Colonic mucosa (tissue), 4 donors: ENCODE data around the gene ENTPD8. TPM values are rescaled to one million over a fixed set of nuclear protein-coding genes. Genes with fewer than 3 reads are reported as not detected.

Experiments used
- DNase-seq: peaks from one replicate; pipeline ENCODE4 v3.0.0-alpha.2; 2020
- H3K27ac ChIP-seq: fragments of 200-600 bp; one replicate; pipeline ENCODE4 v1.8.0; 2021
- H3K27me3 ChIP-seq: fragments of 200-600 bp; one replicate; pipeline ENCODE4 v1.8.0; 2021
- H3K36me3 ChIP-seq: fragments of 200-600 bp; one replicate; pipeline ENCODE4 v1.8.0; 2021
- H3K4me1 ChIP-seq: fragments of 200-600 bp; one replicate; pipeline ENCODE4 v1.8.0; 2021; ENCODE audit warnings: mild to moderate bottlenecking
- H3K4me3 ChIP-seq: fragments of 200-600 bp; one replicate; pipeline ENCODE4 v1.8.0; 2021
- H3K9ac ChIP-seq, 2 donors: one replicate each; pipeline ENCODE4 v1.7.0; 2013; ENCODE audit warnings: control low read depth in 2 of 2, low read depth in 2 of 2, low read length in 2 of 2
- H3K9me3 ChIP-seq: fragments of 200-600 bp; one replicate; pipeline ENCODE4 v1.8.0; 2021
- CTCF ChIP-seq: fragments of 200-600 bp; IDR thresholded peaks from one replicate; pipeline ENCODE4 v1.8.0; 2022; ENCODE audit warnings: antibody characterized with exemption, mild to moderate bottlenecking
- intact Hi-C: fragments of 100-400 bp; cut with DNase I; formaldehyde crosslinking; loops from one replicate; pipeline ENCODE4 v1.14.1; 2022
- total RNA-seq, 2 donors: library from RNA; stranded (reverse); fragmentation: NEBNext Ultra II Directional in 1 of 2; extraction: Animal tissue kit (Norgen Biotek cat#: 25700) in 1 of 2; gene quantifications; one replicate each; pipeline ENCODE4 v1.2.1, GENCODE V29; 2021
- donor health status: healthy.
- donor health status: DM: no; HTN: no; CAD: no.
- donor health status: DM: no; HTN: no; CAD: no.

Gene ENTPD8
- total RNA-seq, 2 donors from 2014 or later = 48.3 to 72.0 TPM

- Histone ChIP-seq H3K27me3 (no peaks in the 10 kb centered on the region), H3K4me1 (peaks cover 4% of the 10 kb centered on the region), H3K36me3 (no peaks in the 10 kb centered on the region), H3K27ac (no peak overlapping the region), H3K9ac (no peak overlapping the region), H3K4me3 (no peak overlapping the region), H3K9me3 (no peaks in the 10 kb centered on the region)
- intact Hi-C loops = no loop called here
- no peak for TF ChIP-seq CTCF
- peak; percentile 18 for DNase-seq
Observed at GRCh38 chr9:137447722-137448601, 6.8 kb upstream of the ENTPD8 start.

GRCh38 chr9:137446851-137447471 lies 5.8 kb upstream of the ENTPD8 start:
- peaks cover 4% of the 10 kb centered on the region for H3K4me1 ChIP-seq
- H3K9me3 ChIP-seq = no peaks in the 10 kb centered on the region
- intact Hi-C loops = no loop called here
- H3K36me3 ChIP-seq = no peaks in the 10 kb centered on the region
- no peak for TF ChIP-seq CTCF
- H3K27ac ChIP-seq = no peak overlapping the region
- H3K27me3 ChIP-seq = no peaks in the 10 kb centered on the region
- H3K4me3 ChIP-seq = no peak overlapping the region
- no peak for DNase-seq
- H3K9ac ChIP-seq = no peak overlapping the region

- no peaks in the 10 kb centered on the region for H3K27me3 ChIP-seq
- no peaks in the 10 kb centered on the region for H3K36me3 ChIP-seq
- no peak for DNase-seq
- H3K4me3 ChIP-seq = no peak overlapping the region
- TF ChIP-seq CTCF = no peak
- peak overlapping the region in 1 of 2 donors; percentile 19 for H3K9ac ChIP-seq
- no peak overlapping the region for H3K27ac ChIP-seq
- no peaks in the 10 kb centered on the region for H3K9me3 ChIP-seq
- peaks cover 4% of the 10 kb centered on the region for H3K4me1 ChIP-seq
- intact Hi-C loops = no loop called here
Observed at GRCh38 chr9:137445930-137446431, 4.8 kb upstream of the ENTPD8 start.

GRCh38 chr9:137445275-137445807 lies 4.2 kb upstream of the ENTPD8 start:
- Histone ChIP-seq H3K9me3 (no peaks in the 10 kb centered on the region), H3K36me3 (no peaks in the 10 kb centered on the region), H3K4me1 (peaks cover 4% of the 10 kb centered on the region), H3K27ac (no peak overlapping the region), H3K9ac (peak overlapping the region in 1 of 2 donors; percentile 19), H3K4me3 (no peak overlapping the region), H3K27me3 (no peaks in the 10 kb centered on the region)
- DNase-seq = peak; percentile 93
- TF ChIP-seq CTCF = peak; percentile 86
- intact Hi-C loops = no loop called here

GRCh38 chr9:137444106-137444790 lies 3.1 kb upstream of the ENTPD8 start:
- TF ChIP-seq CTCF = no peak
- Histone ChIP-seq H3K4me3 (no peak overlapping the region), H3K36me3 (no peaks in the 10 kb centered on the region), H3K27me3 (no peaks in the 10 kb centered on the region), H3K4me1 (peaks cover 4% of the 10 kb centered on the region), H3K27ac (no peak overlapping the region), H3K9me3 (no peaks in the 10 kb centered on the region), H3K9ac (no peak overlapping the region)
- no peak for DNase-seq
- intact Hi-C loops = no loop called here
